Measurements from ENCODE around the gene TLE1. TPM values are rescaled to one million over a fixed set of nuclear protein-coding genes. Genes with fewer than 3 reads are reported as not detected.

The TLE1 gene
- total RNA-seq, 1 experiment from 2014 or later: 17.3 TPM

- TF ChIP-seq CTCF (IDR thresholded peaks at IDR 0.05 in 2 of 3, conservative IDR thresholded peaks at IDR 0.05 in 1 of 3; ENCODE audit: borderline replicate concordance in 1 of 3, insufficient read depth in 1 of 3, low read depth in 2 of 3, low read length in 2 of 3): no peak
- TF ChIP-seq ELF1 (IDR thresholded peaks at IDR 0.05; ENCODE audit: borderline replicate concordance, low read depth): no peak
Measured at GRCh38 chr9:81680506-81680905, 8.8 kb downstream of the TLE1 start (continued).

- ChIA-PET CTCF (no interaction called here), RAD21 (ENCODE audit: low non-redundant PET in 1 of 2, low total read pairs in 2 of 2, uncharacterized antibody in 2 of 2, unreplicated experiment in 2 of 2) (no interaction called here), POLR2A (no interaction called here)
- Histone ChIP-seq H3K27me3 (ENCODE audit: insufficient read depth, low read length) (no peaks in the 10 kb centered on the region), H2AFZ (ENCODE audit: low read depth, low read length, poor library complexity, severe bottlenecking) (no peak overlapping the region), H3K4me2 (ENCODE audit: low read length) (no peak overlapping the region), H4K20me1 (ENCODE audit: insufficient read depth) (no peaks in the 10 kb centered on the region), H3K9me3 (ENCODE audit: control insufficient read depth in 1 of 2, insufficient read depth in 1 of 2, low read depth in 1 of 2, low read length in 2 of 2) (no peaks in the 10 kb centered on the region), H3K4me3 (replicated peaks in 1 of 2; ENCODE audit: low read depth in 1 of 2, low read length in 2 of 2) (no peak overlapping the region), H3K36me3 (ENCODE audit: control insufficient read depth in 1 of 2, insufficient read depth in 2 of 2, low read length in 2 of 2) (peaks cover 0 to 2% of the 10 kb centered on the region in 2 experiments; a peak in 2 of 4 replicates), H3K4me1 (ENCODE audit: control insufficient read depth in 1 of 2, insufficient read depth in 2 of 2, low read length in 2 of 2) (no peaks in the 10 kb centered on the region), H3K79me2 (ENCODE audit: insufficient read depth, low read length) (peaks cover 53% of the 10 kb centered on the region), H3K9me2 (ENCODE audit: insufficient read depth) (no peaks in the 10 kb centered on the region), H3K27ac (ENCODE audit: low read depth, low read length) (no peak overlapping the region), H3K9ac (ENCODE audit: low read length) (no peak overlapping the region)
- intact Hi-C loops (cut with micrococcal nuclease): no loop called here
- DNase-seq (ENCODE audit: low read depth, low spot score): no peak
- no peak for ATAC-seq
- BruUV-seq (replicated peaks): no TSS peak
- no peak for TF ChIP-seq CBX3 (IDR thresholded peaks at IDR 0.05; ENCODE audit: low read depth)
- no peak for TF ChIP-seq POLR2AphosphoS5 (IDR thresholded peaks at IDR 0.05; ENCODE audit: low read depth, low read length)
- no peak for TF ChIP-seq SRF (IDR thresholded peaks at IDR 0.05; ENCODE audit: low read depth)
- no peak for TF ChIP-seq CEBPB (IDR thresholded peaks at IDR 0.05; ENCODE audit: low read depth)
- no peak for TF ChIP-seq TCF7L2 (IDR thresholded peaks at IDR 0.05; ENCODE audit: borderline replicate concordance, extremely low read depth, insufficient read depth, insufficient read length)
- TF ChIP-seq JUND (IDR thresholded peaks at IDR 0.05): no peak
- no peak for TF ChIP-seq MAX (IDR thresholded peaks at IDR 0.05)
- TF ChIP-seq FOSL1 (IDR thresholded peaks at IDR 0.05; ENCODE audit: low read depth): no peak
- TF ChIP-seq EZH2 (IDR thresholded peaks at IDR 0.05): no peak
- no peak for TF ChIP-seq SIN3A (IDR thresholded peaks at IDR 0.05; ENCODE audit: low read depth)
- TF ChIP-seq ZNF274 (IDR thresholded peaks at IDR 0.05; ENCODE audit: low read depth, low read length): no peak
- no peak for TF ChIP-seq EGR1 (IDR thresholded peaks at IDR 0.05; ENCODE audit: low read depth)
- no peak for TF ChIP-seq RAD21 (IDR thresholded peaks at IDR 0.05; ENCODE audit: low read depth)
- TF ChIP-seq YY1 (IDR thresholded peaks at IDR 0.05; ENCODE audit: extremely low read depth, insufficient replicate concordance, low read depth, low read length): no peak
- no peak for TF ChIP-seq REST (IDR thresholded peaks at IDR 0.05; ENCODE audit: low read depth)
- no peak for TF ChIP-seq CTCF (IDR thresholded peaks at IDR 0.05 in 2 of 3, conservative IDR thresholded peaks at IDR 0.05 in 1 of 3; ENCODE audit: borderline replicate concordance in 1 of 3, insufficient read depth in 1 of 3, low read depth in 2 of 3, low read length in 2 of 3)
- no peak for TF ChIP-seq ZFX (IDR thresholded peaks at IDR 0.05)
- no peak for TF ChIP-seq ATF3 (IDR thresholded peaks at IDR 0.05)
Measured at GRCh38 chr9:81680006-81680405, 9.3 kb downstream of the TLE1 start.

All from HCT116 (cell line).